Superior temporal gyrus (tissue), 1 donor: ENCODE results near the gene PDIA5.
A peak's percentile ranks its signal among the peaks of the same experiment; 100 is the strongest.

Experiments
- DNase-seq: peaks from one replicate; pipeline ENCODE4 v3.0.0-alpha.2; 2016; ENCODE audit errors: extremely low spot score

The PDIA5 gene

GRCh38 chr3:123119802-123120201 lies 53.0 kb downstream of the PDIA5 start:
- DNase-seq, result no peak

GRCh38 chr3:123120573-123120972 lies 53.7 kb downstream of the PDIA5 start:
- DNase-seq, result no peak

GRCh38 chr3:123122057-123122456 lies 55.2 kb downstream of the PDIA5 start:
- DNase-seq, result no peak

GRCh38 chr3:123122525-123123315 lies 55.9 kb downstream of the PDIA5 start:
- no peak for DNase-seq

GRCh38 chr3:123123716-123124616 lies 57.1 kb downstream of the PDIA5 start:
- peak; percentile 12 for DNase-seq

GRCh38 chr3:123124971-123125370 lies 58.1 kb downstream of the PDIA5 start:
- peak; percentile 20 for DNase-seq

- DNase-seq, result no peak
Measured at GRCh38 chr3:123126031-123126430, 59.2 kb downstream of the PDIA5 start.

- DNase-seq, result no peak
Measured at GRCh38 chr3:123126653-123127052, 59.8 kb downstream of the PDIA5 start.

- no peak for DNase-seq
Measured at GRCh38 chr3:123129092-123129491, 62.3 kb downstream of the PDIA5 start.

- DNase-seq, result no peak
Measured at GRCh38 chr3:123129532-123129931, 62.7 kb downstream of the PDIA5 start.

- no peak for DNase-seq
Measured at GRCh38 chr3:123130079-123130750, 63.4 kb downstream of the PDIA5 start.

- DNase-seq, result no peak
Measured at GRCh38 chr3:123134671-123135070, 67.8 kb downstream of the PDIA5 start.

GRCh38 chr3:123137001-123137400 lies 70.2 kb downstream of the PDIA5 start:
- no peak for DNase-seq

- no peak for DNase-seq
Measured at GRCh38 chr3:123138839-123139444, 72.1 kb downstream of the PDIA5 start.

GRCh38 chr3:123139522-123139921 lies 72.7 kb downstream of the PDIA5 start:
- DNase-seq, result no peak

- no peak for DNase-seq
Measured at GRCh38 chr3:123140550-123140949, 73.7 kb downstream of the PDIA5 start.

GRCh38 chr3:123141276-123141675 lies 74.5 kb downstream of the PDIA5 start:
- no peak for DNase-seq

GRCh38 chr3:123143669-123144411 lies 77.0 kb downstream of the PDIA5 start:
- DNase-seq, result no peak

GRCh38 chr3:123147754-123148535 lies 81.1 kb downstream of the PDIA5 start:
- no peak for DNase-seq

GRCh38 chr3:123148772-123149171 lies 81.9 kb downstream of the PDIA5 start:
- DNase-seq, result no peak
